ENCODE measurements around the gene KAZALD1.

DNA sequence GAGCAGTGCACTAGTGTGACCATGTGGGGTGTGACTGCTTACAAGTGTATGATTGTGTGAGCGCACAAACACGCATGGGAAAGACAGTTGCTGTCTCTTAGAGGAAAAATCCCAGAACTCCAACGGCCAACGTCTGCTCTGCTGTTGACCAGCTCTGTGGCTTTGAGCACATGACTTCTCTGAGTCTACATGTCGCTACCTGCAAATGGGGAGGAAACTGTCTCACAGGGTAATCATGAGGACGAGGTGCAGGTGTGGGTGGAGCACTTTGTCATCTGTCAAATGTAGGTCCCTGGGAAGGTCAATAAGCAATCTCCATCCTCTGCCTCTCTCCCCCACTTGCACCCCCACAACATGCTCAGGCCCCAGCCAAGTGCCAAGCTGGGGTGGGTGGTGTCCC lies 38.1 kb downstream of the KAZALD1 start:
- TF ChIP-seq, protein P1, sequence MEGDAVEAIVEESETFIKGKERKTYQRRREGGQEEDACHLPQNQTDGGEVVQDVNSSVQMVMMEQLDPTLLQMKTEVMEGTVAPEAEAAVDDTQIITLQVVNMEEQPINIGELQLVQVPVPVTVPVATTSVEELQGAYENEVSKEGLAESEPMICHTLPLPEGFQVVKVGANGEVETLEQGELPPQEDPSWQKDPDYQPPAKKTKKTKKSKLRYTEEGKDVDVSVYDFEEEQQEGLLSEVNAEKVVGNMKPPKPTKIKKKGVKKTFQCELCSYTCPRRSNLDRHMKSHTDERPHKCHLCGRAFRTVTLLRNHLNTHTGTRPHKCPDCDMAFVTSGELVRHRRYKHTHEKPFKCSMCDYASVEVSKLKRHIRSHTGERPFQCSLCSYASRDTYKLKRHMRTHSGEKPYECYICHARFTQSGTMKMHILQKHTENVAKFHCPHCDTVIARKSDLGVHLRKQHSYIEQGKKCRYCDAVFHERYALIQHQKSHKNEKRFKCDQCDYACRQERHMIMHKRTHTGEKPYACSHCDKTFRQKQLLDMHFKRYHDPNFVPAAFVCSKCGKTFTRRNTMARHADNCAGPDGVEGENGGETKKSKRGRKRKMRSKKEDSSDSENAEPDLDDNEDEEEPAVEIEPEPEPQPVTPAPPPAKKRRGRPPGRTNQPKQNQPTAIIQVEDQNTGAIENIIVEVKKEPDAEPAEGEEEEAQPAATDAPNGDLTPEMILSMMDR (IDR thresholded peaks at IDR 0.05 in 2 of 3, conservative IDR thresholded peaks at IDR 0.05 in 1 of 3; ENCODE audit: control insufficient read depth in 2 of 3, extremely low read depth in 1 of 3, insufficient read depth in 1 of 3, low read depth in 3 of 3, low read length in 3 of 3): no peak
- TF ChIP-seq, protein P2, sequence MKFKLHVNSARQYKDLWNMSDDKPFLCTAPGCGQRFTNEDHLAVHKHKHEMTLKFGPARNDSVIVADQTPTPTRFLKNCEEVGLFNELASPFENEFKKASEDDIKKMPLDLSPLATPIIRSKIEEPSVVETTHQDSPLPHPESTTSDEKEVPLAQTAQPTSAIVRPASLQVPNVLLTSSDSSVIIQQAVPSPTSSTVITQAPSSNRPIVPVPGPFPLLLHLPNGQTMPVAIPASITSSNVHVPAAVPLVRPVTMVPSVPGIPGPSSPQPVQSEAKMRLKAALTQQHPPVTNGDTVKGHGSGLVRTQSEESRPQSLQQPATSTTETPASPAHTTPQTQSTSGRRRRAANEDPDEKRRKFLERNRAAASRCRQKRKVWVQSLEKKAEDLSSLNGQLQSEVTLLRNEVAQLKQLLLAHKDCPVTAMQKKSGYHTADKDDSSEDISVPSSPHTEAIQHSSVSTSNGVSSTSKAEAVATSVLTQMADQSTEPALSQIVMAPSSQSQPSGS (IDR thresholded peaks at IDR 0.05; ENCODE audit: low read length): no peak

All from GM12878 (cell line).